GM04504 (cell line): ENCODE measurements around the gene PIGP.
A peak's percentile ranks its signal among the peaks of the same experiment; 100 is the strongest.
"Not testable (repeated sequence)": the region's sequence is repeated elsewhere in the genome, so short reads cannot be mapped to it uniquely, and the experiment has no call there.

Experiments used
- DNase-seq: peaks from one replicate; pipeline ENCODE4 v3.0.0-alpha.2; 2012; ENCODE audit warnings: low read depth

Gene PIGP

GRCh38 chr21:37072988-37073416, at the start of gene PIGP, which contains the start of gene TTC3:
Gene PIGP (minus strand): TSS chr21:37073071. CDS start chr21:37072515, 556 bp downstream.
Gene TTC3 (plus strand): TSS chr21:37073254. CDS start chr21:37087258, 14,004 bp downstream.
- DNase-seq, result peak; percentile 90

GRCh38 chr21:37119421-37120218, 46.7 kb upstream of the PIGP start:
- DNase-seq, result no peak

GRCh38 chr21:37118187-37118826, 45.4 kb upstream of the PIGP start:
- DNase-seq, result no peak

- no peak for DNase-seq
Observed at GRCh38 chr21:37117204-37117603, 44.3 kb upstream of the PIGP start.

GRCh38 chr21:37116459-37116858, 43.6 kb upstream of the PIGP start:
- not testable (repeated sequence) for DNase-seq

- DNase-seq, result not testable (repeated sequence)
Observed at GRCh38 chr21:37114301-37114700, 41.4 kb upstream of the PIGP start.

- DNase-seq, result not testable (repeated sequence)
Observed at GRCh38 chr21:37111029-37111428, 38.2 kb upstream of the PIGP start.

GRCh38 chr21:37106998-37107397, 34.1 kb upstream of the PIGP start:
- no peak for DNase-seq

GRCh38 chr21:37102746-37103145, 29.9 kb upstream of the PIGP start:
- DNase-seq, result not testable (repeated sequence)

GRCh38 chr21:37101384-37101783, 28.5 kb upstream of the PIGP start:
- DNase-seq, result no peak

GRCh38 chr21:37100316-37100715, 27.4 kb upstream of the PIGP start:
- DNase-seq, result no peak

GRCh38 chr21:37098751-37099150, 25.9 kb upstream of the PIGP start:
- DNase-seq, result no peak

- no peak for DNase-seq
Observed at GRCh38 chr21:37095821-37096220, 22.9 kb upstream of the PIGP start.

GRCh38 chr21:37093977-37094376, 21.1 kb upstream of the PIGP start:
- DNase-seq, result no peak

- no peak for DNase-seq
Observed at GRCh38 chr21:37088186-37088735, 15.4 kb upstream of the PIGP start.

GRCh38 chr21:37087188-37087587, 14.3 kb upstream of the PIGP start:
- DNase-seq, result peak; percentile 29

GRCh38 chr21:37085726-37086125, 12.9 kb upstream of the PIGP start:
- no peak for DNase-seq

- DNase-seq, result no peak
Observed at GRCh38 chr21:37082856-37083528, 10.1 kb upstream of the PIGP start.

GRCh38 chr21:37082375-37082774, 9.5 kb upstream of the PIGP start:
- DNase-seq, result no peak

GRCh38 chr21:37079211-37079824, 6.4 kb upstream of the PIGP start:
- DNase-seq, result no peak

- no peak for DNase-seq
Observed at GRCh38 chr21:37077403-37077802, 4.5 kb upstream of the PIGP start.
